C1 segment of cervical spinal cord (tissue), 14 donors: ENCODE measurements around the gene PAPPA.

Experiments
- DNase-seq, 14 donors: peaks; one replicate each; lab custom pipeline; 2025; lab: John Stamatoyannopoulos, UW

Gene PAPPA

DNA sequence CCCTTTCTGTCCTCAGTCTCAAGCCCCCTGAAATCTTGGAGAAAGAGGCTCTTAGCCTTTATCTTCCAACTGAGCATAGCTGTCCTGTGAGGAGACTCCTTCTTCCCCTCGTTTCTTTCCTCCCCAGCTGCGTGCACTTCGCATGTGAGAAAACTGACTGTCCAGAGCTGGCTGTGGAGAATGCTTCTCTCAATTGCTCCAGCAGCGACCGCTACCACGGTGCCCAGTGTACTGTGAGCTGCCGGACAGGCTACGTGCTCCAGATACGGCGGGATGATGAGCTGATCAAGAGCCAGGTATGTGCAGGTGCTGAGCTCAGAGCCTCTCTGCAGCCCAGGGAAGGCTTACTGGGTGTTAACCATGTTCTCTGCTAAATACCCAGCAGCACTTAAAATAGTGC, 190.8 kb downstream of the PAPPA start:
- no peak for DNase-seq

DNA sequence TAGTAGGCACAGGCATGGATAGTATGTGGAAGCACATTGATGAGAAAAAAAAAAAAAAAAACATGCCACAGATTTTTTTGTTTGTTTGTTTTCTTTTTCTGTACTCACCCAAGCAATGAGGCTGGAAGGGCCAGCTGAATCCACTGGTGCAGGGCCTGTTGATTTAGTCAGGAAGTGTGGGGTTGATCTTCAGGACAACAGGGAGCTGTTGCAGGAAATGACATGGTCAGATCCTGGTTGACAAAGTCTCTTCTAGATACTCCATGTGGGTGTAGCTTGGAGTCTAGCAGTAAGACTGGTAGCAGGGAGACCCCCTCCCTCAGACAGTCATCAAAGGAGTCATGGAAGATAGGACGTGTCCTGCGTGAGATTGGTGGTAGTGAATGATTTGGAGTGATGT, 191.8 kb downstream of the PAPPA start:
- DNase-seq = no peak

DNA sequence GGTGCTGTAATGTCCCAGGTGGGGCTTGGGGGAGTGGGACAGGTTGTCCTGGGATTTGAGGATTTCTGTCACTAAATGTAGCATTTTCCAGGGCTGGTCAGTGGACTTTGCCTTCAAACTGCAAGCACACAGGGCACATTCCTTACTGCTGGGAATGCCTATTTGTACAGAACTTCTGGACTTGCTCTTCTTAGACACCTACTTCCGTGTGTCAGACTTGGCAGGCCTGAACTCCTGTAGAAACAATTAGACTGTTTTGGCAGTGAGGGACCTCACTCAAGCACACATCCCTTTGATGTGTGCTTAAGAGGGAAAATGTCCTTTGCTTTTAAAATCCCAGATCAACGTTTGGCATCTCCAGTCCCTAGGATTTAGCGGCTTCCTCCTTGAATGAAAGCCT, 192.2 kb downstream of the PAPPA start:
- DNase-seq = no peak

DNA sequence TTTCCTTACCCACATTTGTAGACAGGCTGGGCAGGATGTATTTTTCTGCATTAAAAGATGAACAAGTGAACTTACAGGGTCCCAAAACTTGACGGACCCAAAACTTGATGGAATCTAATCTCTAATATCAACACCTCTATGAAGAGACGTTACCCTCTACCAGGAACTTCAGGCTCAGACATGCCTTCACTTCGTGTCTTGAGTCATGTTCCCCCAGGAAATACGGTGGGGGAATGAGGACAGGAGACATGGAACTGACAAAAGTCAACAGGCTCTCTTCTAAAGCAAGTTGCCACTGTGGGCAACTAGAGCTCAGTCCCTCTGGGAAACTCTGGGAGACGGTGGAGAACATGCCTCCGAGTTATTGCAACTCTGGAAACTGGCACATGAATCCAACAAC, 196.1 kb downstream of the PAPPA start:
- no peak for DNase-seq

DNA sequence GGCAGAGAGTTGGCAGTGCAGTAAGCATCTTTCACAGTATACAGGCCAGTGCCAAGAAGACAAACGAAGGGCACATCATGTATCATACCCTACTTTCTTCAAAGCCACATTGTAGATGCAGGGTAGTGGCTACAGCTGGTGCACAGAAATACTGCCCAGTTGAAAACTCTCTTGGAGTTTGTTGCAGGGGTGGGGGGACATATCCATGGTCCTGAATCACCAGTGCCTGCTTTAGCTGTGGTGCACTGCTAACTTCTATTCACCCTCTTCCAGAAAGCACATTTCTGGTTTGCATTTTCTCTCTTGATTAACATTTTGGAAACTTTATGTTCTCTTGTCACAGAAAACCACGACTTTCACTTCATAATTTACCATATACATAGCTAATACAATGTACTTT, 196.6 kb downstream of the PAPPA start:
- DNase-seq = no peak

DNA sequence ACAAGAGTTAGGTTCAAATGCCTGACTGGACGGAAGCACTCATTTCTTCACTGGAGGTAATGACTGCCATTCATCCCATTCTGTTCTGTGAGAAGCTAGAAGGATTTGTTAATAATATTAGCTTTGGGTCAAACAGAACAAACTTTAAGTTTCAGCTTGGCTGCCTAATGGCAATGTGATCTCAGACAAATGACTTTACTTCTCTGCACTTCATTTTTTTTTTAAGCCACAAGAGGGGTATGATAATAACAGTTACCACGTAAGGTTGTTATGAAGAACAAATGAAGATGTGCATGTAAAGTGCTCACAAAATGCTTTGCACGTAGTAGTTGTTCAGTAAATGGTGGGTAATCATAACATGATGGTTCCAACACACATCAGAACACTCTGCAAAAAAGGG, 199.4 kb downstream of the PAPPA start:
- no peak for DNase-seq

DNA sequence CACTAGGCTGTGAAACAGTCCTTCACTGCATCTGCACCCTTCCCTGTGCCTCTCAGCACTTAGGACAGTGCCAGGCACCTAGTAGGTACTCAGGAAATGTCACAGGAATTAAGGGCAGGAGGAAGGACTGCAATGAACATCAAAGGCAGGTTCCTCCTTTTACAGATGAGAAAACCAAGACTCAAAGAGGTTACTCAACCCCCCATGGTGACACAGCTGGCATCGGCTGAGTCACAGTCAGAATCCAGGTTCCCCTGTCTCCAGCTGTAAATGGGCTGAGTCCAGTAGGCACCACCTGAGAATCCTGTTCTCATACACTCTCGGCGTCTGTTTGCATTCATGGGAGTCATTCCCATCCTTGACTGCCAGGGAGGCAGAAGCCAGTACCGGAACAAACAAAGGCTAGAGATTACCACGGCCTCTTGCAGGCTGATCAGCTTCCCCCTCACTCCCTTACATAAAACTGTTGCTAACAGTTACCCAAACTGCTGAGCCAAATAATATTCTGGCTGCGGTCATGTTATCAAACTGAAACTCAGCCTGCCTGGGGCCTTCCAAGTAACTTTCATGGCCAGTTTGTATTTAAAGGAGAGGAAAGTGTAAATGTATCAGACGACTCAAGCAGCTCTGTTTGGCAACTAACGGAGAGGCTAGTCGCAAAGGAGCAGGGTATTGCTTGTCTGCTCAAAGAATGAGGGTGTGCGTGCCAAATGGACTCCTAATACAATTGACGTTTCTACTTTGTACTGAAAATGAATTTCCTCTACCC, 201.7 kb downstream of the PAPPA start:
- DNase-seq = no peak

DNA sequence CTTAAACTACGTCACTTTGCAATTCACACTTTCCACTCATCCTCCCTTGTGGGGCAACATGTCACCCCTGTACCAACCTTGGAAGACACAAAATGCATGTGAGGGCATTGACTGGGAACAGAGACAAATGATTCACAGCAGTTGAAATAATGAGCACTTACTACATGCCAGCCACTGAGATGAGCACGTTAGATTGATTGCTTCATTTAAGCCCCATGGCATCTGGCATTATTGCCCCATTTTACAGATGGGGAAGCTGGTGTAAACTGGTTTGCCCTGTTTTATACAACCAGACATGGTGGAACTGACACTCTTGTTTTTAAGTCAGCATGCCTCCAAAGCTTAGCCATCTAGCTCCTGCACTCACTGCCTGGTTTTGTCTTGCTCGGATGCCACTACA, 204.7 kb downstream of the PAPPA start:
- no peak for DNase-seq

DNA sequence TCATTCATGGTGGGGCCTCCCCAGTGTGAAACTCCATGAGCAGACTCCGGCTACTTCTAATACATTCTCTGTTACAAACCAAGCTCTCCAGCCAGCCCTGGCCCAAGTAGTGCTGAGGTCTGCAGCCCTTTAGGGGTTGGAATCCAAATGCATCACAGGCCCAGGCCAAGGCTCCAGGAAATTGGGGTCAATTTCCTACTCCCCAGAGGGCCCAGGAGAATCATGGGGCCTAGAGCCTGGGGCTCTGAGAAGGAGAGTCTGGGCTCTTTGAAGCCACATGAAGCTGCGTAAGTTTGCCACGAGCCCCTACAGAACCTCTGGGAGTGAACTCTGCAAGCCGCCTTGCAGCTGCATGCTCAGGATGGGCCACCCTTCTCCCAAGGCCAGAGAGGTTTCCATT, 206.4 kb downstream of the PAPPA start:
- DNase-seq = no peak

DNA sequence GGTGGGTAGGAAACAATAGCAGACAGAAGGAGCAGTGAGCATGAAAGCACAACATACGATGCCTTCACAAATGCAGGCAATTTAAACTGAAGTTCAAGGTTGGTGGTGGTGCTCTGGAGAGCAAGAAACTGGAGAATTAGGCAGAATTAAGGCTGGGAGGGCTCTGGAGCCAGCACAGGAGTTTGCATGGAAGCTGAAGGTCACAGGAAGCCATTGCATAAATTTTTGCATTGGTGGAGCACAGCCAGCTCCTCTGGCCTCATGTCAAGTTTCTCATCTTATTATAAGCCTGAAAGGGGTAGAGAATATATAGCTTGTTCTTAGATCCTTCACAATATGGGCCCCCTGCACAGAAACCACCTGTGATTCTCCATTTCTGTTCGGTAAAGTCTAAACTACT, 207.4 kb downstream of the PAPPA start:
- no peak for DNase-seq

DNA sequence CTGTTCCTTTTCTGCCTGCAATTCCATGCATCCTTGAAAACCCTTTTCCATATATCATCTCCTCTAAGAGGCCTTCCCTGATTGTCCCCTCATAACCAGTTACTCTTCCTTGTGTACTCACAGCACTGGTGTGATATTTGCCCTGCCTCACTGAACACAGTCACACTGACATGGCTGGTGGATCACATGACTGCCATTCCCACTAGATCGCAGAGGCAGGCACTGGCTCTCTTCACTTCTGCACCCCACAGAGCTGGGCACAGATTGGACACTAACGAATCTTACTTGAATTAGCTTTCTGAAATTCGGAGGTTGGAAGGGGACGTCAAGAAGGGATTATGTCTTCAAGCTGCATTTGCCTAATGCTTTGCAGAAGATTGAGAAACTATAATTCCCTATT, 208.0 kb downstream of the PAPPA start:
- DNase-seq = no peak

DNA sequence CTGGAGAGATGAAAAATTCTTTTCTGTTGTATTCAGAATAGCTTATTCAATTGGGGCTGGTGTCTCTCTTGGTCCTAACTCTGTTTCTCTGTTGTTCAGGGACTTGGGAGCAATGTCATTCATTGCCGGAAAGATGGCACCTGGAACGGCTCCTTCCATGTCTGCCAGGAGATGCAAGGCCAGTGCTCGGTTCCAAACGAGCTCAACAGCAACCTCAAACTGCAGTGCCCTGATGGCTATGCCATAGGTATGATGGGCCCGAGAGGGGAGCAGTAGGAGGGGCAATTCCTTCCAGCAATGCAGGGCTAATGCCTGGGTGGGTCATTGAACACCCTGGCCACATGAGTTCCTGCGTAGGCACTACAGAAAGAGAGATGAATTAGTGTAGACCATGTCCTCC, 208.9 kb downstream of the PAPPA start:
- no peak for DNase-seq

DNA sequence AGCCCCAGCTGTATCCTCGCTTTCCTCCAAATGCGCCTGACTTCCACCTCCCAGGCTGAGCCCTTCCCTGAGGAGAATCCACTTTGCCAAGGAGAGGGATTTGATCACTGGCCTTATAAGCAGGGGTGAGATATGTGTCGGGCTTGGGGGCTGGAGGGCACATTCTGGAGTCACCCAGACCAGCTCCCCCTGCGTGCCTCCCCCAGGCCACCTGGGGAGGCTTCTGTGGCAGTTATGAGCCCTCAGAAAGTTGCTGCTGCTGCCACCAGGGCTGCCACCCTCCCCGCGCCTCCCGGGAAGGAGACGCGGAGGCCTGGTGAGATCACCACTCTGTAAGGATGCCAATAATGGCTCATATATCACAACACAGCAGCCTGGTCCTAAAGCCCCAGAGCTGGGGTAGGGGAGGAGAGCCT, 211.5 kb downstream of the PAPPA start:
- DNase-seq = peak in 9 of 14 donors; percentile 5 to 60 (median 17)

DNA sequence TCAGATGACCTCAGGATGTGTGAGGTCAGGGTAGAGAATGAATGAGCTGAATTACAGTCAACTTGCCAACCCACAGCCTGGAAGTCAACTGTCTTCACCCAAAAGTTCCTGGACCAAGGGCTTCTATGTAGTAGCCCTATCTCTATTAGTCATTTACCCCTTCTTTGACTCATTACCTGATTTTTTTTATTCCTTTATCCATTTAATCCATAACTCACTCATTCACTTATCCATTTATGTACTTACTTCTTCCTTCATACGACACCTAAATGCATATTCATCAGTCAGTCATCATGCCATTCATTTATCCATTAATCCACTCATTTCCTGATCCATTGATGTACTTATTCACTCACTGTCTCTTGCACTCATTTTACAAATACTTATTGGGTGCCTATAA, 212.7 kb downstream of the PAPPA start:
- no peak for DNase-seq

DNA sequence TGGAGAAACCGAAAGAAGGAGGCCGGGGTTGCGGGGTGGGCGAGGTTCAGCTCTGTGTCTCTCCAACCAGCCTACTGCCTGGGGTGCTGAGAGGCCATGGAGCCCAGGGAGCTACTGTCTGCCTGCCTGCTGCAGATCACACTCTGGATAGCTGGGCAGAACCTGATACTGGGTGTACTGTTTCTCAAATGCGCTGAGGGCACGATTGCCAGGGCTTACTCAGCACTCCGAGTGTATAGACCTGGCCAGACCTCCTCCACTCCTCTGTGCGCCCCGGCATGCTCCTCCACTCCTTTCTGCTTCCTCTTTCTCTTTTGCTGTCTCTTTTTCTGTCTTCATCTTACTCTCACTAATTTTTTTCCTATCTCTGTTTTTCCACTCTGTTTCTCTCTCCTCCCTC, 215.1 kb downstream of the PAPPA start:
- no peak for DNase-seq

DNA sequence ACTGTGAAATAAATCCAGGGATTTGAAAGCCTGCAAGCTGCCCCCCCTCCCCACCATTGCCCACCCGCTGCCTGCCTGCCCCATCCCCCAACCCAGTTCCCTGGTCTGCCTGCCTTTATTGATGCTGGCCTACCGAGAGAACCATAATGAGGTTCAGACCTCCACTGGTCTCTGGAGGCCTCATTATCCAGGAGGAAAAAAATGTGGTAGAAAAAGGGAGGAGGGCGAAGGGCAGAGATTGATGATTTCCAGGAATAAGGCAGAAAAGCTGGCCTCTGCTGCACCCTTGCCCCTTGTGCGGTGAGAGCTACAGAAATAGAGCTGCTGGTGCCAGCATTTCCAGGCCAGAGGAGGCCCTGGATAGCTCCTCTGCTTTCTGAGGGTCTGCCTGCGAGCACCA, 216.1 kb downstream of the PAPPA start:
- no peak for DNase-seq

DNA sequence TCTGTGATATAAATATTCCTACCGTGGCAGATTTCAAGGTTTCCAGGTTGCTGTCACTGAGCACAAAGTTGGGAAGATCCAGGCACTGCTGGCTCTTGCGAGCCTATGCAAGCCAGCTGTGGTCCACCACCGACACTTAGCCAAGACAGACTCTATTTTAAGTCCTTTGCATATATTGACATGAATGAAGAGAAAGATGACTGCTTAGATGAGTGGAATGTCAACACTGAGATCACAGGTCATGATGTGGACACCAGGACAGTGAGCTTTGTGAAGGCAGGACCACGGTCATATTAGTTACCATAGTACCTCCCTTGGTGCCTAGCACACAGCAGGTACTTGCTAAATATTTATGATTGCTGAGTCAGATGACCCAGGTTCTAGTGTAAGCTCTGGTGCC, 217.0 kb downstream of the PAPPA start:
- no peak for DNase-seq

DNA sequence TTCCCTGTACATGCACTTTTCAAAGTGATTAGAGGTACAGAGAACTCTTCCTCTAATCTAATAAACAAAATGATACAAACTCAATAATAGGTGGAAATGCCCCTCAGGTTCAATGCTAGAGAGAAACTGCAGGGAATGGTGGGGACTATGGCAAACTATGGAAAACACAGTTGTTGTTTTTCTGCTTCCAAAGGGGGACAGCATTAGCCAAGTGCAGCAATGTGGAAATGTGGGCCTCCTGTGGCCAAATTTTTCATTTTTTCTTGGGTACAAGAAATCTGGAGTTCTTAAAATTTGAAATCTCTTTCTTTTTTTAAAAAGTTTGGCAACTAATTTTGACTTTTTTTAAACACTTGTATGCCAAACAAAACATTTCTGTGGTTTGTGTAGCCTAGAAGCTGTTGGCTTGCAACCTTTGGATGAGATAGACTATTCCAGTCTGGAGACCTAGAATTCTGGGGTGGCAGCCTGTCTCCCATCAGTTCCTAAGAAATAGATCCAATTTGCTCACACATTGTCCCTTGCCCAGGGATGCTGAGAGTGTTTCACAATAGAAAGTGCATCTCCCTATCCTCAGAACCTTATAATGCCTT, 218.6 kb downstream of the PAPPA start:
- no peak for DNase-seq

DNA sequence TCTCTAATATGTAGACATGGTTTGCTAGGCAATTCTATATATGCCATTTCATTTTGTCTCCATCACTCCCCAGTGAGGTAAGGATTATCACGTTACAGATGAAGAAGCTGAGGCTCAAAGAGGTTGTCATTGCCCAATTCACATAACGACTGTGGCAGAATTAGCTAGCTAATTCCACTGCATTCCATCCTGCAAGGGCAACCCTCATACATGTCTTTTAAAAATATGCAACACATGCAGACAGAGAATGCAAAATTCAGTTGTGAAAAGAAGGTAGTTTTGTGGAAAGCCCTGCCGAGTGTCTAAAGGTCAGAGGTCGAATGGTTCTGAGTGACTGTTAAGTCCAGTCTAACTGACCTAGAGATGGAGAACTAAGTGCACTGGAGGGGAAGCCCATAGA, 219.2 kb downstream of the PAPPA start:
- no peak for DNase-seq

DNA sequence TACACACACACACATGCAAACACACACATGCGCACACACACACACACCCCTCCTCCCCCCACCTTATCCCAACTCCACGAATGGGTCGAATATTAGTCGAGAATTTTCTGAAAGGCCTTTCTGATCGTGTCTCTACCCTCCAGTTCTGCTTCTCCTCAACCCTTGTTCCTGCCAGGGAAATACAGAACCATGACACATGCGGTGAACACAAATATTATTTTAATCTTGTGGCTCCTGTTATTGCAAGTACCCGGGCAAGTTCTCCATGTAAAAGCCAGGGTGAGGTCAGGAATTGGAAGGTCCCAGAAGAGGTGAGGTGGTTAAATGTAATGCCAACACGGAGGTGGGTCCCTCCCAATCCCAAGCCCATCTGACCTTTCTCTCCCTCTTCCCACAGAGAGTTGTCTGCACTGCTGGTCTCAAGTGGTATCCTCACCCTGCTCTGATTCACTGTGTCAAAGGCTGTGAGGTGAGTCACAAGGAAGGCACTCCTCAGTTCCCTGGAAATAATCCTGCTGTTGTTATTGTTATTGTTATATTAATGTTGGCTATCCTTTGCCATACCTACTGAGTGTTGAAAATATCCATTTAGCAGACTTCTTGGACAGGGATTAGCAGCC, 223.7 kb downstream of the PAPPA start:
- no peak for DNase-seq

DNA sequence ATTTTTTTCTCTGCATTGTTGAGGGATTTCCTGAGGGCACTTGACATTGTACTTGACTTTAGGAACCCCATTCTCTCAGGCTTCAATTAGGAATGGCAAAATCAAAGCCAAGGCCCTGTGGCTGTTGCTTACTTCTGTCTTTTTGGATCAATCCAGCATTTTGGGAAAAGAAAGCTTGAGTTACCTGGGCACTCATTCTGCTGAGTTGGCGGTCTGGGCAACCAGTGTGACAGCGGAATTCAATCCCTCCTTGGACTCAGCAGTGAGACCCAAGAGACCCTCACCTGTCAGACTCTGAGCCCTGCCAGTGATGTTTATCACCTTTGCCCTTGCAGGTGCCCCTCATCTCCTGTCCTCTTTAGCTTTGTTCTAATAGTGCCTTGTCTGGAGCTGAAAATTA, 225.3 kb downstream of the PAPPA start:
- no peak for DNase-seq

DNA sequence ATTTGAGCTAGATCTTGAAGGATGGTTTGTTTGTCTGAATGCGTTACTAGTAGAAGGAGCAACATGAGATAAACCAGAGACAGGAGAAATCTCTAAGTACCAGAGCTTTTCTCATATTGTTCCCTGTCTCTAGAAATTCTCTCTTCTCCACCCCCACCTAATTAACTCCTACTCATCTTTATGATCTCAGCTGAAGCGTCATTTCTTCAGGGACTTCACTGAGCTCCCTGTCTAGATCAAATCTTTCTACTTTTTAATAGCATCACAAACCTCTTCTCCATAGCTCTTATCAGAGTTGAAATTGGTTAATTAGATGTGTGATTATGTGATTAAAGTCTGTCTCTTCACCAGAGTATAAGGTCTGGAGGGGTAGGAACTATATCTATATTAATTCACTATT, 226.2 kb downstream of the PAPPA start:
- DNase-seq = no peak

DNA sequence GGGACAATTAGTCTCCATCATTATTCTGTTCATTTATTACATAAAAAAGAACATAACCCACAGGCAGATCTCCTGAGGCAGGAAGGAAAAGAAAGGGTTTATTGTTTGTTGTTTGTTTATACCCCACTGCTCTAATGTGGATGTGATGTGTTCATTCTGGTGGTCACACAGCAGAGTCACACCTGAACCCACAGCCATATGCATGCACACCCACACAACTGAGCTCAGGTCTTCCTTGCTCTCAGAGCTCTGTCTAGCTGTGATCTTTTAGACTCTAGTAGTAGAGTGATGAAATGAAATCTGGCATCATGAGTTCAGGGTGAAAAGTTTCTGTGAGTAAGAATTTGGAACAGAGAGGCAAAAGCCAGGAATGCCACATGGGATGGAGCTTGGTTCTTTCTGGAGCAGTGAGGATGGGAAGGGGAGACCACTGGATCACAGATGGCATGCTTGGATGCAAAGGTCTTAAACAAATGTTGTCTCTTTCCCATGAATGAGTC, 227.0 kb downstream of the PAPPA start:
- DNase-seq = no peak
